Endothelial cell (in vitro differentiated cells): ENCODE data around the gene ARL6IP4. TPM values are rescaled to one million over a fixed set of nuclear protein-coding genes. Genes with fewer than 3 reads are reported as not detected.

Experiments
- DNase-seq: peaks from one replicate; pipeline ENCODE4 v3.0.0; 2021; ENCODE audit warnings: low spot score
- H3K27ac Mint-ChIP-seq: one replicate; pipeline ENCODE4 v1.8.0; 2021; ENCODE audit warnings: mixed read lengths, inconsistent platforms; ENCODE audit not compliant: unreplicated experiment
- H3K27me3 Mint-ChIP-seq: one replicate; pipeline ENCODE4 v1.8.0; 2021; ENCODE audit warnings: mild to moderate bottlenecking, moderate library complexity, mixed read lengths, inconsistent platforms; ENCODE audit not compliant: unreplicated experiment
- H3K36me3 Mint-ChIP-seq: one replicate; pipeline ENCODE4 v1.8.0; 2021; ENCODE audit warnings: mild to moderate bottlenecking, low read depth, mixed read lengths, inconsistent platforms; ENCODE audit not compliant: unreplicated experiment
- H3K4me1 Mint-ChIP-seq: one replicate; pipeline ENCODE4 v1.8.0; 2021; ENCODE audit warnings: mild to moderate bottlenecking, mixed read lengths, inconsistent platforms; ENCODE audit not compliant: unreplicated experiment
- H3K4me3 Mint-ChIP-seq: one replicate; pipeline ENCODE4 v1.8.0; 2021; ENCODE audit warnings: mild to moderate bottlenecking, mixed read lengths, inconsistent platforms; ENCODE audit not compliant: unreplicated experiment
- H3K9me3 Mint-ChIP-seq: one replicate; pipeline ENCODE4 v1.8.0; 2021; ENCODE audit warnings: mixed read lengths, inconsistent platforms; ENCODE audit not compliant: unreplicated experiment
- CTCF ChIP-seq: fragments of 200-600 bp; sonication (generic); IDR thresholded peaks from one replicate; pipeline ENCODE4 v1.5.0; 2021; ENCODE audit warnings: antibody characterized with exemption; ENCODE audit not compliant: unreplicated experiment
- total RNA-seq: library from RNA; stranded (reverse); fragmentation: NEBNext Ultra II Directional; extraction: Animal tissue kit (Norgen Biotek cat#: 25700); gene quantifications from one replicate; pipeline ENCODE4 v1.2.1, GENCODE V29; 2021; ENCODE audit not compliant: unreplicated experiment

Gene ARL6IP4
- total RNA-seq, 1 donor from 2014 or later = 151 TPM

- Mint-ChIP-seq H3K27me3 (no peaks in the 10 kb centered on the region), H3K27ac (no peak overlapping the region), H3K4me1 (no peaks in the 10 kb centered on the region), H3K36me3 (no peaks in the 10 kb centered on the region), H3K4me3 (no peak overlapping the region), H3K9me3 (no peaks in the 10 kb centered on the region)
- no peak for DNase-seq
- no peak for TF ChIP-seq CTCF
Observed at GRCh38 chr12:122995503-122996187, 15.2 kb downstream of the ARL6IP4 start.

- no peak overlapping the region for H3K4me3 Mint-ChIP-seq
- no peaks in the 10 kb centered on the region for H3K4me1 Mint-ChIP-seq
- H3K36me3 Mint-ChIP-seq = peaks cover 3% of the 10 kb centered on the region
- no peak for TF ChIP-seq CTCF
- DNase-seq = no peak
- no peak overlapping the region for H3K27ac Mint-ChIP-seq
- H3K9me3 Mint-ChIP-seq = no peaks in the 10 kb centered on the region
- H3K27me3 Mint-ChIP-seq = no peaks in the 10 kb centered on the region
Observed at GRCh38 chr12:122996188-122996601, 15.7 kb downstream of the ARL6IP4 start.

GRCh38 chr12:122996621-122997342 lies 16.3 kb downstream of the ARL6IP4 start:
- no peak for TF ChIP-seq CTCF
- Mint-ChIP-seq H3K27me3 (no peaks in the 10 kb centered on the region), H3K9me3 (no peaks in the 10 kb centered on the region), H3K36me3 (peaks cover 6% of the 10 kb centered on the region), H3K4me1 (no peaks in the 10 kb centered on the region), H3K4me3 (no peak overlapping the region), H3K27ac (no peak overlapping the region)
- no peak for DNase-seq

- no peak for TF ChIP-seq CTCF
- Mint-ChIP-seq H3K4me3 (no peak overlapping the region), H3K27ac (no peak overlapping the region), H3K9me3 (no peaks in the 10 kb centered on the region), H3K4me1 (no peaks in the 10 kb centered on the region), H3K27me3 (no peaks in the 10 kb centered on the region), H3K36me3 (peaks cover 6% of the 10 kb centered on the region)
- DNase-seq = no peak
Observed at GRCh38 chr12:122997343-122998250, 17.1 kb downstream of the ARL6IP4 start.
